Upper lobe of left lung (tissue), 6 donors: ENCODE data around the gene ATF6B. TPM values are rescaled to one million over a fixed set of nuclear protein-coding genes. Genes with fewer than 3 reads are reported as not detected.
"Not testable (repeated sequence)": the region's sequence is repeated elsewhere in the genome, so short reads cannot be mapped to it uniquely, and the experiment has no call there.

Experiments used
- ATAC-seq, 2 donors: fragments of 200-7000 bp; cut with Tn5 transposase; one replicate each; pipeline ENCODE4 v1.9.1; 2022; ENCODE audit warnings: mild to moderate bottlenecking in 2 of 2, moderate library complexity in 2 of 2; ENCODE audit not compliant: low FRiP score in 2 of 2
- DNase-seq, 2 donors: peaks; one replicate each; pipeline ENCODE4 v3.0.0-alpha.2; 2019 to 2020
- H3K27ac ChIP-seq, 4 donors: fragments of 200-600 bp; sonication (generic); one replicate each; pipeline ENCODE4 v1.5.1; 2016 to 2019
- H3K27me3 ChIP-seq, 4 donors: fragments of 200-600 bp; sonication (generic); one replicate each; pipeline ENCODE4 v1.5.1; 2017 to 2019
- H3K36me3 ChIP-seq, 4 donors: fragments of 200-600 bp; sonication (generic); one replicate each; pipeline ENCODE4 v1.5.1; 2016 to 2019
- H3K4me1 ChIP-seq, 4 donors: fragments of 200-600 bp; sonication (generic); one replicate each; pipeline ENCODE4 v1.5.1; 2018 to 2019
- H3K4me3 ChIP-seq, 4 donors: fragments of 200-600 bp; sonication (generic); one replicate each; pipeline ENCODE4 v1.5.1; 2017 to 2019; ENCODE audit warnings: mild to moderate bottlenecking in 2 of 4, moderate library complexity in 1 of 4
- H3K9me3 ChIP-seq, 4 donors: fragments of 200-600 bp; sonication (generic); one replicate each; pipeline ENCODE4 v1.5.1; 2018 to 2019
- CTCF ChIP-seq, 6 experiments: fragments of 450-650 bp in 4 of 6; fragments of 200-600 bp in 2 of 6; sonication (generic) in 2 of 6; IDR thresholded peaks; one replicate each; pipeline ENCODE4 v1.5.1; 2016 to 2019; ENCODE audit warnings: antibody characterized with exemption in 6 of 6
- EP300 ChIP-seq, 4 donors: sonication (generic); formaldehyde crosslinking; IDR thresholded peaks; one replicate each; pipeline ENCODE4 v1.5.1; 2017; ENCODE audit warnings: antibody characterized with exemption in 4 of 4, control low read depth in 2 of 4
- POLR2A ChIP-seq, 4 donors: fragments of 450-650 bp; IDR thresholded peaks; one replicate each; pipeline ENCODE4 v1.5.1; 2016 to 2017; ENCODE audit warnings: antibody characterized with exemption in 4 of 4, mild to moderate bottlenecking in 2 of 4
- POLR2AphosphoS5 ChIP-seq, 2 donors: sonication (generic); formaldehyde crosslinking; IDR thresholded peaks; one replicate each; pipeline ENCODE4 v1.5.1; 2017; ENCODE audit warnings: antibody characterized with exemption in 2 of 2
- WGBS, 2 donors: methylation state at CpG; one replicate each; pipeline ENCODE4 v1.1.5; 2017 to 2018; 5-methylcytosine and 5-hydroxymethylcytosine counted together
- total RNA-seq, 6 donors: library from RNA; depleted of rRNA in 4 of 6; stranded (reverse); fragments of >200 nt in 4 of 6; gene quantifications; one replicate each; pipeline versions ENCODE4 v1.1.0 to v1.2.1, GENCODE V29; 2016 to 2021
- donor health status: DM: no; HTN: no; CAD: no; lungs with moderate emphysema.
- donor health status: DM: no; HTN: yes; CAD: no; lungs with severe emphysema.

Gene ATF6B
- total RNA-seq, 6 donors from 2014 or later = 35.3 to 230 (median 95.8) TPM

- Histone ChIP-seq H3K4me1 (peaks cover 0 to 22% (median 4%) of the 10 kb centered on the region in 4 donors), H3K27ac (no peak overlapping the region), H3K27me3 (peaks cover 0 to 31% (median 14%) of the 10 kb centered on the region in 4 donors), H3K4me3 (no peak overlapping the region), H3K9me3 (no peaks in the 10 kb centered on the region), H3K36me3 (no peaks in the 10 kb centered on the region)
- no peak for DNase-seq
- TF ChIP-seq EP300 (IDR thresholded peaks at IDR 0.05) (no peak), CTCF (IDR thresholded peaks at IDR 0.05) (no peak), POLR2A (IDR thresholded peaks at IDR 0.05) (no peak), POLR2AphosphoS5 (IDR thresholded peaks at IDR 0.05) (no peak)
- ATAC-seq = no peak
- 74 to 86% methylated on average over 1 of the region's 1 CpG for WGBS, 2 donors
These were observed 18.2 kb upstream of the ATF6B start for GRCh38 chr6:32146287-32146686.

GRCh38 chr6:32144238-32144637 lies 16.2 kb upstream of the ATF6B start:
- H3K4me3 ChIP-seq, H3K4me1 ChIP-seq, H3K36me3 ChIP-seq, ATAC-seq, H3K27ac ChIP-seq, H3K9me3 ChIP-seq, DNase-seq: not testable (repeated sequence)
- 46 to 80% methylated on average over 7 of the region's 7 CpGs for WGBS, 2 donors
- H3K27me3 ChIP-seq = peaks cover 0 to 17% (median 6%) of the 10 kb centered on the region in 4 donors

GRCh38 chr6:32140420-32141046 lies 12.5 kb upstream of the ATF6B start:
- WGBS, 2 donors = 53 to 65% methylated on average over 5 of the region's 5 CpGs
- ATAC-seq (no peak), DNase-seq (no peak)
- no peaks in the 10 kb centered on the region for H3K4me1 ChIP-seq
- TF ChIP-seq POLR2A (IDR thresholded peaks at IDR 0.05) (no peak), POLR2AphosphoS5 (IDR thresholded peaks at IDR 0.05) (no peak), CTCF (IDR thresholded peaks at IDR 0.05) (no peak), EP300 (IDR thresholded peaks at IDR 0.05) (no peak)
- no peaks in the 10 kb centered on the region for H3K36me3 ChIP-seq
- no peak overlapping the region for H3K4me3 ChIP-seq
- no peaks in the 10 kb centered on the region for H3K27me3 ChIP-seq
- no peak overlapping the region for H3K27ac ChIP-seq
- no peaks in the 10 kb centered on the region for H3K9me3 ChIP-seq

- ATAC-seq (no peak), DNase-seq (no peak)
- Histone ChIP-seq H3K27ac (no peak overlapping the region), H3K27me3 (no peaks in the 10 kb centered on the region), H3K9me3 (no peaks in the 10 kb centered on the region), H3K4me3 (no peak overlapping the region), H3K36me3 (no peaks in the 10 kb centered on the region), H3K4me1 (no peaks in the 10 kb centered on the region)
- TF ChIP-seq POLR2AphosphoS5 (IDR thresholded peaks at IDR 0.05) = no peak
- TF ChIP-seq CTCF (IDR thresholded peaks at IDR 0.05) = no peak
- no peak for TF ChIP-seq POLR2A (IDR thresholded peaks at IDR 0.05)
- no peak for TF ChIP-seq EP300 (IDR thresholded peaks at IDR 0.05)
- 70 to 72% methylated on average over 5 of the region's 5 CpGs for WGBS, 2 donors
These were observed 11.5 kb upstream of the ATF6B start for GRCh38 chr6:32139590-32139989.

GRCh38 chr6:32137454-32137853 lies 9.4 kb upstream of the ATF6B start:
- H3K27me3 ChIP-seq = no peaks in the 10 kb centered on the region
- no peaks in the 10 kb centered on the region for H3K36me3 ChIP-seq
- no peak overlapping the region for H3K27ac ChIP-seq
- H3K4me1 ChIP-seq = no peaks in the 10 kb centered on the region
- no peak for TF ChIP-seq POLR2AphosphoS5 (IDR thresholded peaks at IDR 0.05)
- TF ChIP-seq CTCF (IDR thresholded peaks at IDR 0.05) = no peak
- TF ChIP-seq EP300 (IDR thresholded peaks at IDR 0.05) = no peak
- TF ChIP-seq POLR2A (IDR thresholded peaks at IDR 0.05) = no peak
- DNase-seq (no peak), ATAC-seq (no peak)
- H3K9me3 ChIP-seq = no peaks in the 10 kb centered on the region
- no peak overlapping the region for H3K4me3 ChIP-seq
